Measurements from ENCODE around the gene CDK6. TPM values are rescaled to one million over a fixed set of nuclear protein-coding genes. Genes with fewer than 3 reads are reported as not detected.
A peak's percentile ranks its signal among the peaks of the same experiment; 100 is the strongest.

The CDK6 gene
- total and polyA plus RNA-seq, 10 of the 15 experiments (the other 5 are each of a cell fraction or from before 2014, with no cell fraction given): 8.0 to 118 (median 45.8) TPM

- TF ChIP-seq E2F8 (IDR thresholded peaks at IDR 0.05; ENCODE audit: low read depth, partially characterized antibody): no peak
- no peak for TF ChIP-seq SMAD1 (IDR thresholded peaks at IDR 0.05; ENCODE audit: low read depth, partially characterized antibody)
- no peak for TF ChIP-seq RELA (IDR thresholded peaks at IDR 0.05; ENCODE audit: borderline replicate concordance, partially characterized antibody)
- peak; percentile 76 for TF ChIP-seq POLR2A (IDR thresholded peaks at IDR 0.05; ENCODE audit: low read depth, low read length)
- no peak for TF ChIP-seq TBL1XR1 (IDR thresholded peaks at IDR 0.05; ENCODE audit: low read depth, low read length)
- no peak for TF ChIP-seq ESRRA (IDR thresholded peaks at IDR 0.05; ENCODE audit: low read length)
- TF ChIP-seq PKNOX1 (IDR thresholded peaks at IDR 0.05): peak; percentile 85
- no peak for TF ChIP-seq NRF1 (conservative IDR thresholded peaks at IDR 0.05; ENCODE audit: low read depth, low read length)
- TF ChIP-seq ZNF217 (IDR thresholded peaks at IDR 0.05): no peak
- no peak for TF ChIP-seq STAT1 (conservative IDR thresholded peaks at IDR 0.05)
- no peak for TF ChIP-seq RBBP5 (conservative IDR thresholded peaks at IDR 0.05)
- peak; percentile 87 for TF ChIP-seq CHD2 (IDR thresholded peaks at IDR 0.05; ENCODE audit: borderline replicate concordance, low read depth, low read length)
- TF ChIP-seq ETV6 (conservative IDR thresholded peaks at IDR 0.05 in 1 of 2, IDR thresholded peaks at IDR 0.05 in 1 of 2; ENCODE audit: borderline replicate concordance in 1 of 2, low read depth in 1 of 2): no peak
- TF ChIP-seq SRF (IDR thresholded peaks at IDR 0.05; ENCODE audit: low read depth in 2 of 2, low read length in 2 of 2): no peak
- no peak for TF ChIP-seq BCLAF1 (IDR thresholded peaks at IDR 0.05)
- peak; percentile 40 for TF ChIP-seq YY1 (IDR thresholded peaks at IDR 0.05; ENCODE audit: low read depth, low read length)
- 0 out of 2 replicates have a peak, but pooled peaks have one; percentile 5 for TF ChIP-seq TCF12 (IDR thresholded peaks at IDR 0.05; ENCODE audit: low read depth, low read length)
- TF ChIP-seq RCOR1 (conservative IDR thresholded peaks at IDR 0.05; ENCODE audit: low read depth, low read length): no peak
- peak; percentile 57; the same call in 1 of the 2 replicates for TF ChIP-seq IKZF1 (conservative IDR thresholded peaks at IDR 0.05)
- TF ChIP-seq ZBTB11 (CRISPR knock-in tag; IDR thresholded peaks at IDR 0.05): no peak
- TF ChIP-seq SREBF1 (IDR thresholded peaks at IDR 0.05; ENCODE audit: low read length): no peak
Observed at GRCh38 chr7:92833766-92834506, 2.4 kb downstream of the CDK6 start (continued).

Data from GM12878 (cell line).